Prostate gland (tissue), 2 donors: ENCODE results near the gene GARS1. TPM values are rescaled to one million over a fixed set of nuclear protein-coding genes. Genes with fewer than 3 reads are reported as not detected.

ENCODE experiments used
- DNase-seq: peaks from one replicate; pipeline ENCODE4 v3.0.0-alpha.2; 2019; ENCODE audit warnings: low spot score
- H3K27ac ChIP-seq, 2 donors: fragments of 200-600 bp; sonication (generic); 2 replicates each; pipeline ENCODE4 v1.5.1; 2017 to 2019
- H3K27me3 ChIP-seq: fragments of 200-600 bp; sonication (generic); replicated peaks from 2 replicates; pipeline ENCODE4 v1.5.1; 2019; ENCODE audit not compliant: insufficient read depth
- H3K36me3 ChIP-seq, 2 donors: fragments of 200-600 bp; sonication (generic); 1 replicate in 1 of 2; 2 replicates in 1 of 2; pipeline versions ENCODE4 v1.5.1 to v1.8.1; 2017 to 2019
- H3K4me1 ChIP-seq: fragments of 200-600 bp; sonication (generic); replicated peaks from 2 replicates; pipeline ENCODE4 v1.5.1; 2019
- H3K4me3 ChIP-seq, 2 donors: fragments of 200-600 bp; sonication (generic); 2 replicates each; pipeline ENCODE4 v1.5.1; 2017 to 2019
- H3K9me3 ChIP-seq: fragments of 200-600 bp; sonication (generic); 2 replicates; pipeline ENCODE4 v1.5.1; 2017
- POLR2A ChIP-seq: fragments of 450-650 bp; IDR thresholded peaks from one replicate; pipeline ENCODE4 v1.6.1; 2016; ENCODE audit warnings: antibody characterized with exemption, mild to moderate bottlenecking
- POLR2AphosphoS5 ChIP-seq: sonication (generic); formaldehyde crosslinking; IDR thresholded peaks from one replicate; pipeline ENCODE4 v1.6.1; 2017; ENCODE audit warnings: antibody characterized with exemption
- WGBS: methylation state at CpG from one replicate; pipeline ENCODE4 v1.1.5; 2018; 5-methylcytosine and 5-hydroxymethylcytosine counted together
- intact Hi-C: fragments of 100-400 bp; cut with DNase I; formaldehyde crosslinking; loops from one replicate; pipeline ENCODE4 v1.14.2; 2022
- total RNA-seq, 2 donors: library from RNA; depleted of rRNA; stranded (reverse); fragments of >200 nt; gene quantifications; one replicate each; pipeline ENCODE4 v1.1.0, GENCODE V29; 2016
- TF ChIP-seq, protein P1 (sequence below), 4 experiments: fragments of 200-600 bp in 2 of 4; fragments of 450-650 bp in 2 of 4; sonication (generic) in 2 of 4; IDR thresholded peaks; 1 replicate in 3 of 4; 2 replicates in 1 of 4; pipeline ENCODE4 v1.5.1; 2016 to 2019; ENCODE audit warnings: antibody characterized with exemption in 4 of 4, mild to moderate bottlenecking in 2 of 4, moderate library complexity in 2 of 4

GARS1 gene
- total RNA-seq, 2 donors from 2014 or later, result 38.8 to 78.3 TPM

DNA sequence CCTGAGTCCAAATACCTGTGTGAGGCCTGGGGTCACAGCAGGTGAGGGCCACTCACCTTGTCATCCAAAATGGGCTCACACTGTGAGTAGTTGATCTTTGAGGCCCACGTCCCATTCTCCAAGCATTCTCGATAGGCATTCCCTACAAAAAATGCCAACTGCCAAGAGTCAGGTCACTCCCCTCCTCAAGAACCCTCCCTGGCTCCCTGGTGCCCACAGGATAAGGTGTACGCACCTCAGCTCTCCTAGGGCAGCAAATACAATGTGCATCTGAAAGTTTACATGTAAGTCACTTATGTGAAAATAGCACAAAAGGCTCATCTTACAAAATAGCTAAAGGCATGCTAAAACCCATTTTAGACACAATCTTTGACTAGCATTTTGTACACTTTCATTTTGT is 72.5 kb downstream of the GARS1 start:
- WGBS, result 73% methylated on average over 3 of the region's 3 CpGs
- TF ChIP-seq POLR2A (no peak), POLR2AphosphoS5 (no peak)
- TF ChIP-seq, protein P1, sequence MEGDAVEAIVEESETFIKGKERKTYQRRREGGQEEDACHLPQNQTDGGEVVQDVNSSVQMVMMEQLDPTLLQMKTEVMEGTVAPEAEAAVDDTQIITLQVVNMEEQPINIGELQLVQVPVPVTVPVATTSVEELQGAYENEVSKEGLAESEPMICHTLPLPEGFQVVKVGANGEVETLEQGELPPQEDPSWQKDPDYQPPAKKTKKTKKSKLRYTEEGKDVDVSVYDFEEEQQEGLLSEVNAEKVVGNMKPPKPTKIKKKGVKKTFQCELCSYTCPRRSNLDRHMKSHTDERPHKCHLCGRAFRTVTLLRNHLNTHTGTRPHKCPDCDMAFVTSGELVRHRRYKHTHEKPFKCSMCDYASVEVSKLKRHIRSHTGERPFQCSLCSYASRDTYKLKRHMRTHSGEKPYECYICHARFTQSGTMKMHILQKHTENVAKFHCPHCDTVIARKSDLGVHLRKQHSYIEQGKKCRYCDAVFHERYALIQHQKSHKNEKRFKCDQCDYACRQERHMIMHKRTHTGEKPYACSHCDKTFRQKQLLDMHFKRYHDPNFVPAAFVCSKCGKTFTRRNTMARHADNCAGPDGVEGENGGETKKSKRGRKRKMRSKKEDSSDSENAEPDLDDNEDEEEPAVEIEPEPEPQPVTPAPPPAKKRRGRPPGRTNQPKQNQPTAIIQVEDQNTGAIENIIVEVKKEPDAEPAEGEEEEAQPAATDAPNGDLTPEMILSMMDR (IDR thresholded peaks at IDR 0.05), result no peak
- H3K4me1 ChIP-seq, result no peaks in the 10 kb centered on the region
- no peaks in the 10 kb centered on the region for H3K9me3 ChIP-seq
- H3K27me3 ChIP-seq, result no peaks in the 10 kb centered on the region
- no peak overlapping the region for H3K27ac ChIP-seq
- no peaks in the 10 kb centered on the region for H3K36me3 ChIP-seq
- intact Hi-C loops, result no loop called here
- DNase-seq, result no peak
- no peak overlapping the region for H3K4me3 ChIP-seq

GRCh38 chr7:30668102-30668501 is 73.4 kb downstream of the GARS1 start:
- TF ChIP-seq POLR2A (no peak), POLR2AphosphoS5 (no peak)
- TF ChIP-seq, protein P1 (IDR thresholded peaks at IDR 0.05), result no peak
- intact Hi-C loops, result no loop called here
- Histone ChIP-seq H3K4me3 (no peak overlapping the region), H3K27me3 (no peaks in the 10 kb centered on the region), H3K27ac (no peak overlapping the region), H3K9me3 (no peaks in the 10 kb centered on the region), H3K4me1 (no peaks in the 10 kb centered on the region), H3K36me3 (no peaks in the 10 kb centered on the region)
- WGBS, result 51% methylated on average over 4 of the region's 4 CpGs
- DNase-seq, result no peak

GRCh38 chr7:30671793-30672465 is 77.3 kb downstream of the GARS1 start:
- 5% methylated on average over 6 of the region's 6 CpGs for WGBS
- no peaks in the 10 kb centered on the region for H3K4me1 ChIP-seq
- TF ChIP-seq, protein P1 (IDR thresholded peaks at IDR 0.05), result no peak
- TF ChIP-seq POLR2AphosphoS5, result no peak
- no peak for TF ChIP-seq POLR2A
- no peaks in the 10 kb centered on the region for H3K27me3 ChIP-seq
- DNase-seq, result no peak
- intact Hi-C loops, result no loop called here
- no peaks in the 10 kb centered on the region for H3K9me3 ChIP-seq
- H3K4me3 ChIP-seq, result no peak overlapping the region
- no peaks in the 10 kb centered on the region for H3K36me3 ChIP-seq
- H3K27ac ChIP-seq, result no peak overlapping the region

DNA sequence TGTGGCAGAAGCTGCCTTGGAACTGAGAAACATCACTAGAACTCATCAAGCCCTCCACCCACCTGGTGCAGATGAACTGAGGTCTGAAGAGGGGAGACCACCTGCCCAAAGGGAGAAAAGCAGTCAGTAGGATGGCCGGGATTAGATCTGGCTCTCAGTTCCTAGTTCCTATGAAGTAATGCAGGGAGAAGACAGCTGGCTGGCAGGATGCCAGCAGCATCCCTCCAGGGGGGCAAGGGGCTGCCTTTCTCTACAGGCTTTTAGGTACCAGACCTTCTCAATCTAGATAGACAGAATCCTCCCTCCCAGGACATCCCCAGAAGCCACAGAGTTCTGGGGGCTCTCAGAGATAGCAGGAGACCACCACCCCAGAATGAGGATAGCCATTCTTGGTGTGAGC is 79.7 kb downstream of the GARS1 start:
- DNase-seq, result no peak
- TF ChIP-seq, protein P1 (IDR thresholded peaks at IDR 0.05), result no peak
- TF ChIP-seq POLR2AphosphoS5, result no peak
- TF ChIP-seq POLR2A, result no peak
- Histone ChIP-seq H3K4me3 (no peak overlapping the region), H3K36me3 (no peaks in the 10 kb centered on the region), H3K4me1 (no peaks in the 10 kb centered on the region), H3K27ac (no peak overlapping the region), H3K27me3 (no peaks in the 10 kb centered on the region), H3K9me3 (no peaks in the 10 kb centered on the region)
- intact Hi-C loops, result no loop called here
- 27% methylated on average over 1 of the region's 1 CpG for WGBS

- intact Hi-C loops, result no loop called here
- WGBS, result 30% methylated on average over 2 of the region's 2 CpGs
- Histone ChIP-seq H3K9me3 (no peaks in the 10 kb centered on the region), H3K27me3 (no peaks in the 10 kb centered on the region), H3K36me3 (no peaks in the 10 kb centered on the region), H3K4me1 (no peaks in the 10 kb centered on the region), H3K4me3 (no peak overlapping the region), H3K27ac (no peak overlapping the region)
- no peak for DNase-seq
- TF ChIP-seq, protein P1 (IDR thresholded peaks at IDR 0.05), result no peak
- TF ChIP-seq POLR2A (no peak), POLR2AphosphoS5 (no peak)
Observed at GRCh38 chr7:30674876-30675275, 80.2 kb downstream of the GARS1 start.
